A673 (cell line): Measurements from ENCODE around the gene TEX22. TPM values are rescaled to one million over a fixed set of nuclear protein-coding genes. Genes with fewer than 3 reads are reported as not detected.

Experiments used
- BruUV-seq: library from RNA; stranded (reverse); fragments of 400-500 nt; replicated peaks from 2 replicates; lab custom pipeline; 2021; lab: Mats Ljungman, UMichigan
- CTCF ChIA-PET: fragments of 300-600 bp; sonication (Branson Sonifier 250); formaldehyde crosslinking; loops from one replicate; lab custom pipeline; 2022; ENCODE audit warnings: antibody characterized with exemption; lab: Charles Lee
- POLR2A ChIA-PET: fragments of 300-600 bp; sonication (Branson Sonifier 250); formaldehyde crosslinking; loops from one replicate; lab custom pipeline; 2022; ENCODE audit warnings: antibody characterized with exemption; ENCODE audit not compliant: low non-redundant PET; lab: Charles Lee
- DNase-seq: peaks from one replicate; pipeline ENCODE4 v3.0.0-alpha.2; 2015; ENCODE audit warnings: low spot score
- H3K27ac ChIP-seq: fragments of 200-600 bp; sonication (generic); 2 replicates; pipeline ENCODE4 v1.5.1; 2016; ENCODE audit warnings: mixed run types, low read depth, mild to moderate bottlenecking, mixed read lengths, antibody characterized with exemption, low read length; ENCODE audit not compliant: poor library complexity, severe bottlenecking
- H3K27me3 ChIP-seq: fragments of 200-600 bp; sonication (generic); replicated peaks from 2 replicates; pipeline ENCODE4 v1.6.1; 2017; ENCODE audit warnings: mixed run types, low read depth, mild to moderate bottlenecking, mixed read lengths, antibody characterized with exemption, low read length; ENCODE audit not compliant: insufficient read depth, poor library complexity
- H3K36me3 ChIP-seq: fragments of 200-600 bp; sonication (generic); 2 replicates; pipeline ENCODE4 v1.6.1; 2016; ENCODE audit warnings: mixed run types, mild to moderate bottlenecking, mixed read lengths, antibody characterized with exemption, low read length; ENCODE audit not compliant: insufficient read depth, poor library complexity, severe bottlenecking
- H3K4me1 ChIP-seq: fragments of 200-600 bp; sonication (generic); 2 replicates; pipeline ENCODE4 v1.6.1; 2017; ENCODE audit warnings: mixed run types, mild to moderate bottlenecking, mixed read lengths, antibody characterized with exemption, low read length; ENCODE audit not compliant: insufficient read depth, poor library complexity, severe bottlenecking
- H3K4me3 ChIP-seq: fragments of 200-600 bp; sonication (generic); 2 replicates; pipeline ENCODE4 v1.5.1; 2016; ENCODE audit warnings: low read depth, mixed run types, mild to moderate bottlenecking, mixed read lengths, low read length; ENCODE audit not compliant: poor library complexity, severe bottlenecking
- H3K9me3 ChIP-seq: fragments of 200-600 bp; sonication (generic); 2 replicates; pipeline ENCODE4 v1.6.1; 2016; ENCODE audit warnings: mixed run types, low read depth, mild to moderate bottlenecking, mixed read lengths, antibody characterized with exemption, low read length; ENCODE audit not compliant: poor library complexity, severe bottlenecking
- EZH2 ChIP-seq: fragments of 200-600 bp; sonication (generic); IDR thresholded peaks from 2 replicates; pipeline ENCODE4 v1.6.1; 2017; ENCODE audit warnings: borderline replicate concordance, low read depth, mild to moderate bottlenecking, mixed read lengths, antibody characterized with exemption, low read length; ENCODE audit not compliant: poor library complexity, severe bottlenecking
- intact Hi-C: fragments of 100-400 bp; cut with micrococcal nuclease; formaldehyde crosslinking; loops from one replicate; pipeline ENCODE4 v1.10.0; 2022; ENCODE audit not compliant: unreplicated experiment
- total RNA-seq: library from RNA; stranded (reverse); gene quantifications from 2 replicates; pipeline ENCODE4 v1.2.3, GENCODE V29; 2021
- TF ChIP-seq, protein P1 (sequence below): fragments of 300-800, 200-600 bp; sonication (generic); conservative IDR thresholded peaks from 2 replicates; pipeline ENCODE4 v1.5.1; 2017; ENCODE audit warnings: low read depth, mild to moderate bottlenecking, antibody characterized with exemption, low read length, moderate library complexity, mixed read lengths

The TEX22 gene
- total RNA-seq, 1 experiment from 2014 or later = 2.7 TPM

DNA sequence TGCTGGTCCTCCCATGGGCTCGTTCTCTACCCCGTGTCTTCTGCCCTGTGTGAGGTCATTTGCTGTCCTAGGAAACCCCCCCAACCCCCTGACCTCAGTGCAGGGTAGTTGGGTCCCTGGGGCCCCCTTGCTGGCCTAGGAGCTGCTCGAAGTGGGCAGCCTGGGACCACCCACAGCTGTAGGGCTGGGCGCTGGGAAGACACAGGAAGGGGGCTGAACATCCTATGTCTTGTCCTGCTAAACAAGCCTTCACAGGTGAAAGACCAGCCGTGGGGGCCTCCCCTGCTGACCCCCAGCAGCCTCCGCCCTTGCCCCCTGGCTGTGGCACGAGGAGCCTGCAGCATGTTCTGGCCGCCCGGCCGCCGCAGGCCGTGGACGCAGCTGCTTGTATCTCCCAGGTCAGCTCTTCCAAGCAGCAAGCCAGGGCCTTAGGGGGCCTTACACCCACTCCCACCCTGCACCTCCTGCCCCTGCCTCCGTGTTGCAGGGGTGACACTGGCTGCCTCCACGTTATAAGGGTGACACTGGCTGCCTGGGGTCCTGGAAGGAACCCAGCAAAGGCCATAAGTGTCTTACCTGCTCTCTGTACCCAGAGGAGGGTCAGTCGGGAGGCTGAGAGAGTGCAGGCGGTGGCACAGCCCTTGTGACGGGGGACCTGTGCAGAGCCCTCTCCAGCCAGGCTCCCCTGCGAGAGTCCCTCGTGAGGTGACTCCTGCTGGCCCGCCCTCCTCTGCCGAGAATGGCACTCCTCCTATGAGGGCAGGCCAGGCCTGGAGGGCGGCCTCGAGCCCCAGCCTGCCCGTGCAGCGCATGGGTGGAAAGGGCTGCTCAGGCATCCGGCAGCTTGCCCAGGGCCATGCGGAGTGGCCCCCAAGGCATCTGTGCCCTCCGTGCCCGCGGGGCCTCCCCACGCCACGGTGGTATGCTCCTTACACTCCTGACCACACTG lies 11.5 kb upstream of the TEX22 start:
- ChIA-PET POLR2A (no interaction called here), CTCF (no interaction called here)
- no peak for DNase-seq
- no peaks in the 10 kb centered on the region for H3K9me3 ChIP-seq
- intact Hi-C loops = no loop called here
- no peaks in the 10 kb centered on the region for H3K4me1 ChIP-seq
- H3K36me3 ChIP-seq = no peaks in the 10 kb centered on the region
- no peak for TF ChIP-seq EZH2
- TF ChIP-seq, protein P1, sequence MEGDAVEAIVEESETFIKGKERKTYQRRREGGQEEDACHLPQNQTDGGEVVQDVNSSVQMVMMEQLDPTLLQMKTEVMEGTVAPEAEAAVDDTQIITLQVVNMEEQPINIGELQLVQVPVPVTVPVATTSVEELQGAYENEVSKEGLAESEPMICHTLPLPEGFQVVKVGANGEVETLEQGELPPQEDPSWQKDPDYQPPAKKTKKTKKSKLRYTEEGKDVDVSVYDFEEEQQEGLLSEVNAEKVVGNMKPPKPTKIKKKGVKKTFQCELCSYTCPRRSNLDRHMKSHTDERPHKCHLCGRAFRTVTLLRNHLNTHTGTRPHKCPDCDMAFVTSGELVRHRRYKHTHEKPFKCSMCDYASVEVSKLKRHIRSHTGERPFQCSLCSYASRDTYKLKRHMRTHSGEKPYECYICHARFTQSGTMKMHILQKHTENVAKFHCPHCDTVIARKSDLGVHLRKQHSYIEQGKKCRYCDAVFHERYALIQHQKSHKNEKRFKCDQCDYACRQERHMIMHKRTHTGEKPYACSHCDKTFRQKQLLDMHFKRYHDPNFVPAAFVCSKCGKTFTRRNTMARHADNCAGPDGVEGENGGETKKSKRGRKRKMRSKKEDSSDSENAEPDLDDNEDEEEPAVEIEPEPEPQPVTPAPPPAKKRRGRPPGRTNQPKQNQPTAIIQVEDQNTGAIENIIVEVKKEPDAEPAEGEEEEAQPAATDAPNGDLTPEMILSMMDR = no peak
- no peaks in the 10 kb centered on the region for H3K27me3 ChIP-seq
- H3K4me3 ChIP-seq = no peak overlapping the region
- H3K27ac ChIP-seq = no peak overlapping the region
- no TSS peak for BruUV-seq

DNA sequence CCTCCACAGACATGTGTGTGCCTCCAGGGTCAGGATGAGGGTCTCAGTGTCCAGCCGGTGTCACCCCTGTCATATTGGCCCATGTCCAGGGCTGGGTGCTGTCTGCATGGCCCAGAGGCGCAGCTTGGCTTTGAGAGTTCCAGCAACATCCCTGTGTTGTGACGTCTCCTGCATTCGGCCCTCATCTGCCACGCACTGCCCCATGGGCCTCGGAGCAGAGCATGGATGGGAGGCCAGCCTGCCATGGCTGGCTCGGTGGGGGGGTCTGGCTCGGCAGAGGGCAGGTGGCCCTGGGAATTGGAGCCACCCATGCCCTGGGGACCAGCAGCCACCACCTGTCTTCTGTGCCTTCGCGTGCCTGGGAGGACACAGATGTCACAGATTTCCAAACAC lies 10.8 kb upstream of the TEX22 start:
- TF ChIP-seq EZH2 = no peak
- TF ChIP-seq, protein P1 = no peak
- intact Hi-C loops = no loop called here
- BruUV-seq = no TSS peak
- ChIA-PET POLR2A (no interaction called here), CTCF (no interaction called here)
- no peak for DNase-seq
- H3K27me3 ChIP-seq = no peaks in the 10 kb centered on the region
- no peak overlapping the region for H3K27ac ChIP-seq
- no peaks in the 10 kb centered on the region for H3K36me3 ChIP-seq
- no peaks in the 10 kb centered on the region for H3K9me3 ChIP-seq
- H3K4me3 ChIP-seq = no peak overlapping the region
- no peaks in the 10 kb centered on the region for H3K4me1 ChIP-seq

DNA sequence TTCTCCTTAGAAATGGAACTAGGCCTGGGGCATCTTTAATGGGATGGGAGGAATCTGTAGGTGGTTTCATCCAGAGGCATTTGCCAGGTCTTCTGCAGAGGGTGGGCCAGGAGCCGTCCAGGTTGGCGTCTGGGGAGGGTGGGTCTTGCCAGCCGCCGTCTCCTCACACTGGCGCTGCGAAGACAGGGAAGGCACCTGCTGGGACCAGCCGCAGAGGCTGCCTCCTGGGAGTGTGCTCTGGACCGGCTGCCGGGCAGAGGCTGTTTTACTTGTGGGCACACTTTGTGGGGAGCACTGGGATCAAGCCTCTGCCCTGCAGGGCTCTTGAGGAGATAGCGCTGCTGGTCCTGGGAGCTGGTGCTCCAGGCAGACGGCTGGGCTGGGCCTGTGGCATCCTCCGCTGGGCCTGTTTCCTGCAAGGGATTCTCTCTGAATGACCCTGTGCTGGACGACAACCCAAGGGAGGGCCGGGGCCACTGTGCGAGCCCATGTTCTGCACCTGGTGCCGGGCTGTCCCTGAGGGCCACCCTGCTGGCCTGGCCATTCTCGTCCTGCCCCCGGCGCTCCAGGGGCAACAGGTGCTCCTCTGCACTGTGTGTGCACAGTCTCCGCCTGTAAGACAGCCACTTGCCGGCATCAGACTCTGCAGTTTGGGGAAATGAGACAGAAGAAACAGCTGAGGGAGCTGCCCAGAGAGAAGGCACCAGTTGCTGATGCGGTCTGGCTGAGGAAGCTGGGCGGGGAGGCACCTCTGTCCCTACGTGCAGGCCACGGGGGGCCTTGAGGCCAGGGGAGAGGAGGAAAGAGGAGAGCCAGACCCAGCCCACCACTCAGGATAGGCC lies 10.0 kb upstream of the TEX22 start:
- no TSS peak for BruUV-seq
- Histone ChIP-seq H3K4me1 (no peaks in the 10 kb centered on the region), H3K4me3 (no peak overlapping the region), H3K36me3 (no peaks in the 10 kb centered on the region), H3K9me3 (no peaks in the 10 kb centered on the region), H3K27me3 (no peaks in the 10 kb centered on the region), H3K27ac (no peak overlapping the region)
- TF ChIP-seq EZH2 = no peak
- TF ChIP-seq, protein P1 = no peak
- POLR2A ChIA-PET = no interaction called here
- CTCF ChIA-PET = interaction anchor here (0.6 kb wide), 1 partner anchor 24 kb away, joined by 5 read pairs; no protein-coding TSS in a partner anchor
- DNase-seq = no peak
- intact Hi-C loops = no loop called here
